ENCODE data around the gene ACSF3.
"Not testable (repeated sequence)": the region's sequence is repeated elsewhere in the genome, so short reads cannot be mapped to it uniquely, and the experiment has no call there.

ACSF3 gene

DNA sequence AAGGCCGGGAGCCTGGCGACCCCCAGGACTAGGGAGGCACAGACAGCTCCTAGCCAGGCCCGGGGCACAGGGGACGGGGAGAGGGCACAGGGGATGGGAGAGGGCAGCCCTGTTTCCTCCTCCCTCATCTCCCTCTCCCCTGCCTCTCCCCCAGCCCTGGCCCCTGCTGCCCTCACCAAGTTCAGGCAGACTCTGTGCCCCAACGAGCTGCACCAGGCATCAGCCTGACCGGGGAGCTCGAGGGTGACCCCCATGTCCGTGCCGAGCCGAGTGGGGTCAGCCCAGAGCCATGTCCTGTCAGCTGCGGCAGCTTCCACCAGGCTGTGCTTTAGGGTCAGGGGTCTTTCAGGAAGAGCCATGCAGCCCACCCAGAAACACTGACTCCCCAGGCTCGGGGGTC lies 83.8 kb downstream of the ACSF3 start:
- DNase-seq = no peak

DNA sequence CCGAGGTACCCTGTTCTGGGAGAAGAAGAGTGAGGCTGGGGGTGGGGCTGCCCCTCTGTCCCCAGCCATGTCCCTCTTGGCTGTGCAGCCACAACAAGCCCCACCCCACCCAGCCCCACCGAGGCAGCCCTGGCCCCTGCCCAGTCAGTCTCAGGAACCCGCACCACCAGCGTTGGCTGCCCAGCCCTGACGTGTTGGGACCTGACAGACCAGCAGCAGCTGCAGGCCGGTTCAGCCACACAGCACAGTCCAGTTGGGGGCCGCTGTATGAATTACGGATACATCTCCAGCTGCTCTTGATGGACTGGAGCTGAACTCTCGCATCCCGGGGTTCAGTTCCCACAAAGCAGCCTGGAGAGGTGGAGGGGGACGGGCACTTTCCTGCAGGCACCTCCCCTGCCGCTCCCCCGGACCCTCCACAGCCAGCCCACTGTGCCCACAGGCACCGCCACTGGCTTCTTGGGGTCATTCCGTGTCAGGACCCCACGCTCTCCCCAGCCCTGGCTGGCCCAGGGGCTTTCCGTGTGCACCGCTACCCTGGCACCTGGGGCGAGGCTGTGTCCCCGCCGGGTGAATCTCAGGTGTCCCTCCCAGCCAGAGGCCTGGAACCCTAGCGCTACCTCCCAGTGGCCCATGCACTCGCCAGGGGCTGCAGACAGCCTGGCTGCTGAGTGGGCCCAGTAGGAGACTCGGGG lies 84.9 kb downstream of the ACSF3 start:
- no peak for DNase-seq

- no peak for DNase-seq
Measured at GRCh38 chr16:89179148-89179484, 85.5 kb downstream of the ACSF3 start.

GRCh38 chr16:89179656-89180315 lies 86.1 kb downstream of the ACSF3 start:
- no peak for DNase-seq

DNA sequence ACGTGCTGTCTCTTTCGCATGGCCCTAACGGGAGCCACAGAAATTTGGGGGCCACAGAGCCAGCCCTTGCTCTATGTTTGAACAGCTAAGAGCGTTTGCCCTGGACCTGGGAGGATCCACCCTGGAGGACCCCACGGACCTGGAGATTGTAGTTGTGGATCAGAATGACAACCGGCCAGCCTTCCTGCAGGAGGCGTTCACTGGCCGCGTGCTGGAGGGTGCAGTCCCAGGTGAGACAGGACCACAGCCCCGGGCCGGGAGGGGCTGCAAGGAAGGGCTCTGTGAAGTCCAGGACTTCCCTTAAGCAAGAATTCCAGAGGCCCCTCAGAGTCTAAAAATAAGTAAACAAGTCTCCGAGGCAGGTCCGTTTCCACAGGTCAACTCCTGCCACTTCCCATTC lies 89.8 kb downstream of the ACSF3 start:
- no peak for DNase-seq

GRCh38 chr16:89183975-89184676 lies 90.5 kb downstream of the ACSF3 start:
- DNase-seq = no peak

- DNase-seq = no peak
Measured at GRCh38 chr16:89184677-89184932, 91.0 kb downstream of the ACSF3 start.

DNA sequence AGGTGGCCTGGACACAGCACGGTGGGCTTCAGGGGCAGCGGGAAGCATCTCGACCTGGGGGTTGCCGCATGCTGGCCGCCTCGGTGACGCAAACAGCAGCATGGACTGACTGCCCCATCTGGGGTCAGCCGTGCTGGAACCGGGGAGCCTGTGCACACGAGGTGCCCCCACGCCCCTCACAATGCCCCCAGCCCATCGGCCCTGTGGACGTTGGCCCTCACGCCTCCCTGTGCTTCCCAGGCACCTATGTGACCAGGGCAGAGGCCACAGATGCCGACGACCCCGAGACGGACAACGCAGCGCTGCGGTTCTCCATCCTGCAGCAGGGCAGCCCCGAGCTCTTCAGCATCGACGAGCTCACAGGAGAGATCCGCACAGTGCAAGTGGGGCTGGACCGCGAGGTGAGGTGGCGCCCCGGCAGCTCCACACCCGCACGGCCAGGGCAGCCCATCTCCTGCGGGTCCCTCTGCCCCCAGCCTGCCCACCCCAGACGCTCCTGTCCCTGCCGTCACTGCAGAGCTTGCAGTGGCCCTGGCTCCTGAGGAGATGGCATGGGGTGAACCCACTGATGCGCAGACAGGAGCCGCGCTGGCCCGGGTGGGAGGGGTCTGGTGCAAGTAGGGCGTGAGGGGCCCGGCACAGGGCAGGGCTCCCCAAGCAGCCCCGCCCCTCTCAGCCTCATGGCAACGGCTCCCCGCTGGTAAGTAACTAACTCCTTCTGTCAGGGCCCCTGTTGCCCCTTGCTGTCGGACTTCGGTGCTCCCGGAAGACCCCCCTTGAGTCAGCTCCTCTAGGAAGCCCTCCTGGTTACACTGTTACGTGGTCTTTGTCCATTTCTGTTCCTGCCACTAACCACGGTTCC lies 91.5 kb downstream of the ACSF3 start:
- no peak for DNase-seq

DNA sequence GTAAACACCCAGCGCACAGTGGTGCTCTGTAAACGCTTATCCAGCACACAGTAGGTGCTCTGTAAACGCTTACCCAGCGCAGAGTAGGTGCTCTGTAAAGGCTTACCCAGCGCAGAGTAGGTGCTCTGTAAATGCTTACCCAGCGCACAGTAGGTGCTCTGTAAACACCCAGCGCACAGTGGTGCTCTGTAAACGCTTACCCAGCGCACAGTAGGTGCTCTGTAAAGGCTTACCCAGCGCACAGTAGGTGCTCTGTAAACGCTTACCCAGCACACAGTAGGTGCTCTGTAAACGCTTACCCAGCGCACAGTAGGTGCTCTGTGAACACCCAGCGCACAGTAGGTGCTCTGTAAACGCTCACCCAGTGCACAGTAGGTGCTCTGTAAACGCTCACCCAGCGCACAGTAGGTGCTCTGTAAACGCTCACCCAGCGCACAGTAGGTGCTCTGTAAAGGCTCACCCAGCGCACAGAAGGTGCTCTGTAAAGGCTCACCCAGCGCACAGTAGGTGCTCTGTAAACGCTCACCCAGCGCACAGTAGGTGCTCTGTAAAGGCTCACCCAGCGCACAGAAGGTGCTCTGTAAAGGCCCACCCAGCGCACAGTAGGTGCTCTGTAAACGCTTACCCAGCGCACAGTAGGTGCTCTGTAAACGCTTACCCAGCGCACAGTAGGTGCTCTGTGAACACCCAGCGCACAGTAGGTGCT lies 92.4 kb downstream of the ACSF3 start:
- not testable (repeated sequence) for DNase-seq

GRCh38 chr16:89186593-89187031 lies 93.0 kb downstream of the ACSF3 start:
- DNase-seq = not testable (repeated sequence)

DNA sequence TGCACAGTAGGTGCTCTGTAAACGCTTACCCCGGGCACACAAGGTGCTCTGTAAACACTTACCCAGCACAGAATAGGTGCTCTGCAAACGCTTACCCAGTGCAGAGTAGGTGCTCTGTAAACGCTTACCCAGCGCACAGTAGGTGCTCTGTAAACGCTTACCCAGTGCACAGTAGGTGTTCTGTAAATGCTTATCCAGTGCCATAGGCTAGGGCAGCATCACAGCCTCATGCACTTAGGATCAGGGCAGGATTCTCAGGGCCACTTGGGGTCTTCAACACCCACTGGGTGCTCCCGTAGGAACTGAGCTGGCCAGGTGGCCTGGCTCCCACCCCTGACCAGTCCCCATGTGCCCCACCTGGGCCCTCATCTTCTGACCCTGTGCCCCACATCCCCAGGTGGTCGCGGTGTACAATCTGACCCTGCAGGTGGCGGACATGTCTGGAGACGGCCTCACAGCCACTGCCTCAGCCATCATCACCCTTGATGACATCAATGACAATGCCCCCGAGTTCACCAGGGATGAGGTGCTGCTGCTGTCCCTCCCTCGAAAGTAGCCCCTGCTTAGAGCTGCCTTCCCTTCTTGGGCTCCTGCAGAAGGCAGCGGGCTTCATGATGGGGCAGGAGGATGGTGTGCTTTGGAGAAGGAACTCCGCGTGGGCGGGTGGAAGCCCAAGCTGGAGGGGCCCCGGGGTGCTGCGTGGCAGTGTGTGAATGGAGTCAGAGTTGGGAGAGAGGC lies 93.5 kb downstream of the ACSF3 start:
- DNase-seq = peak; percentile 45

GRCh38 chr16:89187770-89188392 lies 94.2 kb downstream of the ACSF3 start:
- no peak for DNase-seq

- not testable (repeated sequence) for DNase-seq
Measured at GRCh38 chr16:89188471-89189357, 95.1 kb downstream of the ACSF3 start.

- DNase-seq = no peak
Measured at GRCh38 chr16:89189358-89190025, 95.8 kb downstream of the ACSF3 start.

- DNase-seq = no peak
Measured at GRCh38 chr16:89190150-89190958, 96.7 kb downstream of the ACSF3 start.

DNA sequence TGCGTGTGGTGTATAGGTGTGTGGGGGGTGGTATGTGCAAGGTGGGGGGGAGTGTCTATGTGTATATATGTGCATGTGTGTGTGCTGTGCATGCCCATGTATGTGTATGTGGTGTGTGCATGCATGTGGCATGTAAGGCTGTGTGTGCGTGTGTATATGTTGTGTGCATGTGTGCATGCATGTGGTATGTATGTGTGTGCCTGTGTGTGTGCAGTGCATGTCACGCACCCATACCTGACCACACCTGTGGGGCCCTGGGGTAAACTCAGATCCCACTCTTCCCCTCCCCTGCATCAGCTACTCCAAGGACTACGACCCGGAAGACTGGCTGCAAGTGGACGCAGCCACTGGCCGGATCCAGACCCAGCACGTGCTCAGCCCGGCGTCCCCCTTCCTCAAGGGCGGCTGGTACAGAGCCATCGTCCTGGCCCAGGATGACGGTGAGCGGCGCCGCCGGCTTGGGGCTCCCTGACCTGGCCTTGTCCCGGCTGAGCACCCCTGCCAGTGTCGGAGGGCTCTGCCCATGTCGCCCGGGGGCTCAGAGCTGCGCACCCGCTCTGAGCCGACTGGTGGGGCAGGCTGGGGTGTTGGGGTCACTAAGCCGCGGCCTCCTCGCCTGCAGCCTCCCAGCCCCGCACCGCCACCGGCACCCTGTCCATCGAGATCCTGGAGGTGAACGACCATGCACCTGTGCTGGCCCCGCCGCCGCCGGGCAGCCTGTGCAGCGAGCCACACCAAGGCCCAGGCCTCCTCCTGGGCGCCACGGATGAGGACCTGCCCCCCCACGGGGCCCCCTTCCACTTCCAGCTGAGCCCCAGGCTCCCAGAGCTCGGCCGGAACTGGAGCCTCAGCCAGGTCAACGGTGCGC lies 97.6 kb downstream of the ACSF3 start:
- no peak for DNase-seq

GRCh38 chr16:89191901-89192185 lies 98.2 kb downstream of the ACSF3 start:
- no peak for DNase-seq
